Measurements from ENCODE around the gene GPR153. TPM values are rescaled to one million over a fixed set of nuclear protein-coding genes. Genes with fewer than 3 reads are reported as not detected.

Gene GPR153
- total and polyA plus RNA-seq, 2 of the 8 experiments (the other 6 are each of a cell fraction or from before 2014, with no cell fraction given), result 5.7 to 8.1 TPM

DNA sequence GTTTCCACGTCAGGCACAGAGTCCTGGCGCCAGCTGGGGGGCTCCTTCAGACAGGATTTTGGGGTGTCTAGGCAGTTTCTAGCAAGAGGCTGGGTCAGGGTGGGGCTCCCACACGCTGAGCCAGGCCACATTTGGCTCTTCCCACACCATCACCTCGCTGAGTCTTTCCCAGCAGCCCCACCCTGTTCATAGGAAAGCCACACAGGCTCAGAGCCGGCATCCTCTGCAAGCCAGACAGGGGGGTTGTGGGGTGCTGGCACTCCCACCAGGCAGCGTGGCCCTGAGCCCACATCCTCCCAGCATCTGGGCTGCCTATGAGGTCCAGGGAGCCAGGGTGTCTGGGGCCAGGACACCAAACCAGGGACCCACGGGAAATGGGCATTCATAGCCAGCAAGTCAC, 2.8 kb upstream of the GPR153 start:
- no peaks in the 10 kb centered on the region for H3K36me3 ChIP-seq (ENCODE audit: control insufficient read depth in 2 of 4, insufficient read depth in 4 of 4, low read length in 3 of 4)
- no peak overlapping the region for H3K23ac ChIP-seq (ENCODE audit: insufficient read length)
- 92% methylated on average over 7 of the region's 7 CpGs; no CpG with 5 or more reads in 1 of the 2 experiments for WGBS, 2 experiments (ENCODE audit: extremely low coverage in 1 of 2, insufficient coverage in 1 of 2, insufficient read length in 1 of 2, insufficient replicate concordance in 2 of 2, low coverage in 1 of 2, low lambda C conversion rate in 2 of 2, missing lambda C conversion rate in 1 of 2)
- no peak overlapping the region for H2BK12ac ChIP-seq (ENCODE audit: low read depth, low read length)
- DNase-seq (ENCODE audit: low read depth in 1 of 2, low spot score in 2 of 2), result no peak
- no peak overlapping the region for H3K4me2 ChIP-seq (ENCODE audit: insufficient read depth in 1 of 2, low read depth in 2 of 2, low read length in 2 of 2)
- FAIRE-seq, result no peak
- H3K27ac ChIP-seq (ENCODE audit: low read depth, low read length), result no peak overlapping the region
- H3K79me1 ChIP-seq (ENCODE audit: low read depth, low read length), result no peaks in the 10 kb centered on the region
- no peak overlapping the region for H2BK5ac ChIP-seq (ENCODE audit: low read depth, low read length)
- peaks cover 7% of the 10 kb centered on the region; the same call in 1 of the 2 replicates for H3K23me2 ChIP-seq (ENCODE audit: low read depth, low read length)
- H2AFZ ChIP-seq (ENCODE audit: low read length), result no peak overlapping the region
- H2AK5ac ChIP-seq (ENCODE audit: low read depth, low read length), result no peak overlapping the region
- H3K9ac ChIP-seq (replicated peaks in 1 of 4; ENCODE audit: extremely low read depth in 1 of 4, low read depth in 3 of 4, low read length in 3 of 4), result no peak overlapping the region
- H3K4me1 ChIP-seq (replicated peaks in 1 of 4; ENCODE audit: control insufficient read depth in 3 of 4, insufficient read depth in 4 of 4, low read length in 3 of 4), result peaks cover 0 to 13% (median 3%) of the 10 kb centered on the region in 4 experiments; a peak in 6 of 7 replicates
- no peak overlapping the region for H3K4me3 ChIP-seq (ENCODE audit: extremely low read depth in 1 of 4, insufficient read depth in 2 of 4, low read depth in 3 of 4, low read length in 4 of 4)
- CTCF ChIA-PET (ENCODE audit: partially characterized antibody), result interaction anchor here (0.7 to 7.0 kb wide), 6 partner anchors 14 to 80 kb away, joined by 3 to 51 read pairs (median 10); no protein-coding TSS in a partner anchor
- H3K9me3 ChIP-seq (ENCODE audit: insufficient read depth in 2 of 2, low read depth in 1 of 2, low read length in 1 of 2), result no peaks in the 10 kb centered on the region
- H3K79me2 ChIP-seq (ENCODE audit: control insufficient read depth in 1 of 2, insufficient read depth in 2 of 2, low read length in 2 of 2), result no peaks in the 10 kb centered on the region
- H4K20me1 ChIP-seq (replicated peaks in 1 of 2; ENCODE audit: control insufficient read depth in 1 of 2, insufficient read depth in 2 of 2, low read length in 2 of 2), result peaks cover 11 to 23% of the 10 kb centered on the region in 2 experiments
- peaks cover 0 to 16% (median 11%) of the 10 kb centered on the region in 4 experiments; a peak in 3 of 7 replicates for H3K27me3 ChIP-seq (replicated peaks in 1 of 4; ENCODE audit: control insufficient read depth in 3 of 4, extremely low read depth in 1 of 4, insufficient read depth in 3 of 4, low read length in 3 of 4)
- H3K56ac ChIP-seq (replicated peaks; ENCODE audit: insufficient read length, low read depth, low read length), result no peak overlapping the region
- H4K8ac ChIP-seq (ENCODE audit: extremely low read depth, insufficient read depth, low read length), result no peak overlapping the region
- no peak overlapping the region for H3K14ac ChIP-seq (ENCODE audit: insufficient read length)
- H2BK120ac ChIP-seq (replicated peaks; ENCODE audit: low read depth, low read length), result no peak overlapping the region
- H4K91ac ChIP-seq (replicated peaks; ENCODE audit: insufficient read length, low read length), result no peak overlapping the region
- POLR2A ChIA-PET (ENCODE audit: partially characterized antibody), result no interaction called here
- H4K5ac ChIP-seq (ENCODE audit: insufficient read length, low read depth, low read length), result no peak overlapping the region
- H2BK20ac ChIP-seq (ENCODE audit: low read length), result no peak overlapping the region
- no peak overlapping the region for H2BK15ac ChIP-seq (ENCODE audit: low read length)
- no peak overlapping the region for H3K4ac ChIP-seq (replicated peaks; ENCODE audit: insufficient read length, low read depth, low read length)
- no peak overlapping the region for H3K18ac ChIP-seq (ENCODE audit: extremely low read depth, low read length)
- TF ChIP-seq CBX8 (IDR thresholded peaks at IDR 0.05; ENCODE audit: borderline replicate concordance, low read depth, low read length) (no peak), BCL11A (IDR thresholded peaks at IDR 0.05; ENCODE audit: low read depth in 2 of 2, low read length in 2 of 2) (no peak), SAP30 (IDR thresholded peaks at IDR 0.05; ENCODE audit: insufficient read depth, insufficient replicate concordance, low read length) (no peak), TAF7 (optimal IDR thresholded peaks at IDR 0.05; ENCODE audit: borderline replicate concordance, low read depth, low read length) (no peak), MAX (IDR thresholded peaks at IDR 0.05) (no peak), KDM4A (IDR thresholded peaks at IDR 0.05; ENCODE audit: low read depth, low read length, severe bottlenecking) (no peak), ZNF274 (IDR thresholded peaks at IDR 0.05; ENCODE audit: borderline replicate concordance, extremely low read depth, low read length) (no peak), YY1 (IDR thresholded peaks at IDR 0.05; ENCODE audit: low read depth, low read length) (no peak), RBBP5 (IDR thresholded peaks at IDR 0.05; ENCODE audit: borderline replicate concordance, low read depth, low read length) (no peak), POLR2A (IDR thresholded peaks at IDR 0.05; ENCODE audit: control extremely low read depth in 1 of 2, low read depth in 2 of 2, low read length in 2 of 2) (no peak), NANOG (IDR thresholded peaks at IDR 0.05; ENCODE audit: insufficient read depth, low read depth, low read length, poor library complexity, severe bottlenecking) (no peak), BRCA1 (IDR thresholded peaks at IDR 0.05; ENCODE audit: low read depth, low read length) (no peak), GABPA (IDR thresholded peaks at IDR 0.05; ENCODE audit: borderline replicate concordance, insufficient read depth, low read length) (no peak)

All from H1 (cell line).